WTC11 (cell line): Measurements from ENCODE around the gene SNX5. TPM values are rescaled to one million over a fixed set of nuclear protein-coding genes. Genes with fewer than 3 reads are reported as not detected.
A peak's percentile ranks its signal among the peaks of the same experiment; 100 is the strongest.

Experiments used
- AR ChIP-seq: fragments of 250-450 bp; sonication (Bioruptor Pico); IDR thresholded peaks from 2 replicates; pipeline ENCODE4 v1.9.0; 2021; ENCODE audit warnings: mild to moderate bottlenecking
- ATF1 ChIP-seq: sonication (generic); formaldehyde crosslinking; IDR thresholded peaks from 2 replicates; pipeline ENCODE4 v1.8.1; 2023; ENCODE audit warnings: mild to moderate bottlenecking, moderate library complexity, missing genetic modification reagents
- ATF3 ChIP-seq: sonication (generic); formaldehyde crosslinking; conservative IDR thresholded peaks from 2 replicates; pipeline ENCODE4 v1.8.1; 2022; ENCODE audit warnings: mild to moderate bottlenecking, missing genetic modification reagents
- CDX4 ChIP-seq: fragments of 250-450 bp; sonication (Bioruptor Pico); IDR thresholded peaks from 2 replicates; pipeline ENCODE4 v1.9.0; 2021; ENCODE audit warnings: moderate library complexity, mild to moderate bottlenecking, inconsistent platforms, borderline replicate concordance
- E2F4 ChIP-seq: sonication (generic); formaldehyde crosslinking; IDR thresholded peaks from 2 replicates; pipeline ENCODE4 v1.8.1; 2022; ENCODE audit warnings: low read depth, mild to moderate bottlenecking, moderate library complexity, missing genetic modification reagents, borderline replicate concordance
- ESRRA ChIP-seq: sonication (generic); formaldehyde crosslinking; IDR thresholded peaks from 2 replicates; pipeline ENCODE4 v1.8.1; 2022; ENCODE audit warnings: mild to moderate bottlenecking, missing genetic modification reagents, borderline replicate concordance
- ETV6 ChIP-seq: sonication (generic); formaldehyde crosslinking; IDR thresholded peaks from 2 replicates; pipeline ENCODE4 v1.8.1; 2022; ENCODE audit warnings: mild to moderate bottlenecking, missing genetic modification reagents
- FOXJ3 ChIP-seq: sonication (generic); formaldehyde crosslinking; IDR thresholded peaks from 2 replicates; pipeline ENCODE4 v1.9.0; 2021; ENCODE audit warnings: missing genetic modification reagents, mild to moderate bottlenecking, borderline replicate concordance
- GABPB1 ChIP-seq: sonication (generic); formaldehyde crosslinking; IDR thresholded peaks from 2 replicates; pipeline ENCODE4 v1.8.1; 2023; ENCODE audit warnings: mild to moderate bottlenecking, missing genetic modification reagents
- HMGA2 ChIP-seq: fragments of 250-450 bp; sonication (Bioruptor Pico); IDR thresholded peaks from 2 replicates; pipeline ENCODE4 v1.4.0; 2021; ENCODE audit warnings: mild to moderate bottlenecking, moderate library complexity
- MLX ChIP-seq: sonication (generic); formaldehyde crosslinking; IDR thresholded peaks from 2 replicates; pipeline ENCODE4 v1.8.1; 2023; ENCODE audit warnings: mild to moderate bottlenecking, missing genetic modification reagents, moderate library complexity
- MXD4 ChIP-seq: fragments of 250-450 bp; sonication (Bioruptor Pico); IDR thresholded peaks from 2 replicates; pipeline ENCODE4 v1.8.0; 2021; ENCODE audit warnings: mild to moderate bottlenecking, moderate library complexity, borderline replicate concordance
- NFATC4 ChIP-seq: fragments of 250-450 bp; sonication (Bioruptor Pico); IDR thresholded peaks from 2 replicates; pipeline ENCODE4 v1.9.0; 2021; ENCODE audit warnings: mild to moderate bottlenecking
- NFE2L1 ChIP-seq: sonication (generic); formaldehyde crosslinking; IDR thresholded peaks from 2 replicates; pipeline ENCODE4 v1.8.1; 2023; ENCODE audit warnings: missing genetic modification reagents
- PRRX2 ChIP-seq: fragments of 250-450 bp; sonication (Bioruptor Pico); IDR thresholded peaks from 2 replicates; pipeline ENCODE4 v1.8.0; 2021; ENCODE audit warnings: mild to moderate bottlenecking
- RORB ChIP-seq: fragments of 250-450 bp; sonication (Bioruptor Pico); IDR thresholded peaks from 2 replicates; pipeline ENCODE4 v1.9.0; 2021; ENCODE audit warnings: mild to moderate bottlenecking
- SMAD3 ChIP-seq: sonication (generic); formaldehyde crosslinking; IDR thresholded peaks from 2 replicates; pipeline ENCODE4 v1.8.0; 2022; ENCODE audit warnings: missing genetic modification reagents, mild to moderate bottlenecking, borderline replicate concordance
- TEAD1 ChIP-seq: sonication (generic); formaldehyde crosslinking; IDR thresholded peaks from 2 replicates; pipeline ENCODE4 v1.8.0; 2022; ENCODE audit warnings: mild to moderate bottlenecking, missing genetic modification reagents
- TP53 ChIP-seq: sonication (generic); formaldehyde crosslinking; IDR thresholded peaks from 2 replicates; pipeline ENCODE4 v1.8.1; 2023; ENCODE audit warnings: mild to moderate bottlenecking, missing genetic modification reagents
- USF1 ChIP-seq: sonication (generic); formaldehyde crosslinking; IDR thresholded peaks from 2 replicates; pipeline ENCODE4 v1.8.0; 2022; ENCODE audit warnings: mild to moderate bottlenecking, missing genetic modification reagents
- USF2 ChIP-seq: sonication (generic); formaldehyde crosslinking; IDR thresholded peaks from 2 replicates; pipeline ENCODE4 v1.8.1; 2023; ENCODE audit warnings: mild to moderate bottlenecking, missing genetic modification reagents, moderate library complexity
- ZBTB21 ChIP-seq: sonication (generic); formaldehyde crosslinking; IDR thresholded peaks from 2 replicates; pipeline ENCODE4 v1.8.1; 2023; ENCODE audit warnings: mild to moderate bottlenecking, missing genetic modification reagents, borderline replicate concordance
- ZMAT4 ChIP-seq: fragments of 250-450 bp; sonication (Bioruptor Pico); IDR thresholded peaks from 2 replicates; pipeline ENCODE4 v1.9.0; 2021; ENCODE audit warnings: mild to moderate bottlenecking
- ZNF416 ChIP-seq: fragments of 250-450 bp; sonication (Bioruptor Pico); IDR thresholded peaks from 2 replicates; pipeline ENCODE4 v1.9.0; 2021; ENCODE audit warnings: mild to moderate bottlenecking, inconsistent platforms
- ZNF532 ChIP-seq: fragments of 250-450 bp; sonication (Bioruptor Pico); IDR thresholded peaks from 2 replicates; pipeline ENCODE4 v1.9.0; 2021; ENCODE audit warnings: mild to moderate bottlenecking, borderline replicate concordance
- ZNF671 ChIP-seq: fragments of 250-450 bp; sonication (Bioruptor Pico); IDR thresholded peaks from 2 replicates; pipeline ENCODE4 v1.8.0; 2021; ENCODE audit warnings: mild to moderate bottlenecking
- total RNA-seq: library from RNA; stranded (reverse); gene quantifications from 3 replicates; pipeline ENCODE4 v1.2.3, GENCODE V29; 2021

Gene SNX5
- total RNA-seq, 1 experiment from 2014 or later: 192 TPM

GRCh38 chr20:17938871-17939619 is 29.5 kb downstream of the SNX5 start (continued):
- TF ChIP-seq USF2 (peak; percentile 23; the same call in 1 of the 2 replicates), TEAD1 (CRISPR knock-in tag) (no peak), ESRRA (no peak), RORB (CRISPR knock-in tag) (peak; percentile 24; the same call in 1 of the 2 replicates), MLX (CRISPR knock-in tag) (no peak), AR (CRISPR knock-in tag) (peak; percentile 12; the same call in 1 of the 2 replicates), ZMAT4 (no peak), ZNF532 (CRISPR knock-in tag) (no peak), ATF3 (CRISPR knock-in tag) (no peak), CDX4 (CRISPR knock-in tag) (no peak), TP53 (CRISPR knock-in tag) (no peak), ZNF671 (CRISPR knock-in tag) (peak; percentile 11; the same call in 1 of the 2 replicates), PRRX2 (peak; percentile 88), GABPB1 (CRISPR knock-in tag) (peak; percentile 65; the same call in 1 of the 2 replicates), USF1 (CRISPR knock-in tag) (no peak), NFE2L1 (no peak), ATF1 (no peak), HMGA2 (CRISPR knock-in tag) (no peak), NFATC4 (peak; percentile 56), FOXJ3 (no peak), ZNF416 (no peak), ZBTB21 (CRISPR knock-in tag) (no peak), E2F4 (CRISPR knock-in tag) (no peak), SMAD3 (CRISPR knock-in tag) (no peak), ETV6 (CRISPR knock-in tag) (peak; percentile 37; the same call in 1 of the 2 replicates), MXD4 (CRISPR knock-in tag) (no peak)
